H1 (cell line): ENCODE data around the gene TSSK6. TPM values are rescaled to one million over a fixed set of nuclear protein-coding genes. Genes with fewer than 3 reads are reported as not detected.

Experiments
- CTCF ChIA-PET: fragments of 300-600 bp; sonication (Branson Sonifier 250); formaldehyde crosslinking; loops from one replicate; lab custom pipeline; 2021; ENCODE audit not compliant: partially characterized antibody; lab: Charles Lee
- POLR2A ChIA-PET: fragments of 300-600 bp; sonication (Branson Sonifier 250); formaldehyde crosslinking; loops from one replicate; lab custom pipeline; 2021; ENCODE audit warnings: inconsistent platforms; ENCODE audit not compliant: partially characterized antibody; lab: Charles Lee
- DNase-seq, 2 experiments: peaks; one replicate each; pipeline versions ENCODE4 v3.0.0 to v3.0.0-alpha.2; 2010 to 2022; ENCODE audit warnings: low spot score in 2 of 2, low read depth in 1 of 2, mixed read lengths in 1 of 2
- FAIRE-seq: peaks from 2 replicates; lab custom pipeline; 2011; peaks lifted over from hg19 to GRCh38; lab: Jason Lieb, UNC
- H2AFZ ChIP-seq: 2 replicates; pipeline ENCODE4 v1.8.1; 2012; ENCODE audit warnings: low read length, inconsistent platforms
- H2AK5ac ChIP-seq: 2 replicates; pipeline ENCODE4 v1.6.1; 2013; ENCODE audit warnings: low read depth, low read length
- H2BK120ac ChIP-seq: replicated peaks from 2 replicates; pipeline ENCODE3; 2013; ENCODE audit warnings: low read depth, low read length, inconsistent platforms
- H2BK12ac ChIP-seq: 2 replicates; pipeline ENCODE4 v1.6.1; 2013; ENCODE audit warnings: low read depth, low read length
- H2BK15ac ChIP-seq: 2 replicates; pipeline ENCODE4 v1.6.1; 2013; ENCODE audit warnings: low read length
- H2BK20ac ChIP-seq: 2 replicates; pipeline ENCODE4 v1.6.1; 2013; ENCODE audit warnings: low read length
- H2BK5ac ChIP-seq: 2 replicates; pipeline ENCODE4 v1.6.1; 2013; ENCODE audit warnings: low read depth, low read length
- H3K14ac ChIP-seq: 2 replicates; pipeline ENCODE4 v1.6.1; 2013; ENCODE audit warnings: inconsistent platforms; ENCODE audit not compliant: insufficient read length
- H3K18ac ChIP-seq: 2 replicates; pipeline ENCODE4 v1.6.1; 2013; ENCODE audit warnings: low read length; ENCODE audit errors: extremely low read depth
- H3K23ac ChIP-seq: 2 replicates; pipeline ENCODE4 v1.6.1; 2013; ENCODE audit warnings: inconsistent platforms; ENCODE audit not compliant: insufficient read length
- H3K23me2 ChIP-seq: 2 replicates; pipeline ENCODE4 v1.6.1; 2013; ENCODE audit warnings: low read depth, low read length
- H3K27ac ChIP-seq: 2 replicates; pipeline ENCODE4 v1.6.1; 2011; ENCODE audit warnings: low read depth, low read length, inconsistent platforms
- H3K27me3 ChIP-seq, 4 experiments: replicated peaks in 1 of 4; 1 replicate in 1 of 4; 2 replicates in 3 of 4; pipeline versions ENCODE4 v1.6.1 to v1.8.1; 2011 to 2013; ENCODE audit warnings: low read length in 3 of 4, mild to moderate bottlenecking in 3 of 4, inconsistent platforms in 2 of 4, mixed read lengths in 2 of 4, moderate library complexity in 1 of 4; ENCODE audit not compliant: control insufficient read depth in 3 of 4, insufficient read depth in 3 of 4; ENCODE audit errors: extremely low read depth in 1 of 4
- H3K36me3 ChIP-seq, 4 experiments: 2 replicates each; pipeline versions ENCODE4 v1.6.1 to v1.8.1; 2011 to 2013; ENCODE audit warnings: mild to moderate bottlenecking in 4 of 4, low read length in 3 of 4, moderate library complexity in 2 of 4, control low read depth in 1 of 4, inconsistent platforms in 1 of 4; ENCODE audit not compliant: insufficient read depth in 4 of 4, control insufficient read depth in 2 of 4
- H3K4ac ChIP-seq: replicated peaks from 2 replicates; pipeline ENCODE3; 2013; ENCODE audit warnings: low read length, low read depth, mixed read lengths, inconsistent platforms; ENCODE audit not compliant: insufficient read length
- H3K4me1 ChIP-seq, 4 experiments: replicated peaks in 1 of 4; 1 replicate in 1 of 4; 2 replicates in 3 of 4; pipeline versions ENCODE4 v1.6.1 to v1.8.1; 2011 to 2013; ENCODE audit warnings: low read length in 3 of 4, inconsistent platforms in 2 of 4, mixed read lengths in 1 of 4; ENCODE audit not compliant: insufficient read depth in 4 of 4, control insufficient read depth in 3 of 4
- H3K4me2 ChIP-seq, 2 experiments: 2 replicates each; pipeline versions ENCODE4 v1.6.1 to v1.8.1; 2011 to 2013; ENCODE audit warnings: low read depth in 2 of 2, low read length in 2 of 2, control low read depth in 1 of 2, inconsistent platforms in 1 of 2, mild to moderate bottlenecking in 1 of 2; ENCODE audit not compliant: insufficient read depth in 1 of 2
- H3K4me3 ChIP-seq, 4 experiments: fragments of 200-600, 300-600 bp in 1 of 4; sonication (generic), shearing (Covaris generic), sonication (Bioruptor Twin) in 1 of 4; 2 replicates each; pipeline versions ENCODE4 v1.5.1 to v1.8.1; 2011 to 2016; ENCODE audit warnings: low read length in 4 of 4, low read depth in 3 of 4, control low read depth in 2 of 4, inconsistent platforms in 2 of 4, mild to moderate bottlenecking in 2 of 4, mixed read lengths in 1 of 4, moderate library complexity in 1 of 4; ENCODE audit not compliant: insufficient read depth in 2 of 4; ENCODE audit errors: extremely low read depth in 1 of 4
- H3K56ac ChIP-seq: replicated peaks from 2 replicates; pipeline ENCODE3; 2013; ENCODE audit warnings: low read depth, mild to moderate bottlenecking, mixed read lengths, low read length, inconsistent platforms; ENCODE audit not compliant: insufficient read length
- H3K79me1 ChIP-seq: 2 replicates; pipeline ENCODE4 v1.6.1; 2013; ENCODE audit warnings: low read depth, low read length, control low read depth
- H3K79me2 ChIP-seq, 2 experiments: 2 replicates each; pipeline versions ENCODE4 v1.6.1 to v1.8.1; 2012 to 2013; ENCODE audit warnings: low read length in 2 of 2, mild to moderate bottlenecking in 2 of 2, inconsistent platforms in 1 of 2; ENCODE audit not compliant: insufficient read depth in 2 of 2, control insufficient read depth in 1 of 2
- H3K9ac ChIP-seq, 4 experiments: replicated peaks in 1 of 4; 1 replicate in 1 of 4; 2 replicates in 3 of 4; pipeline versions ENCODE4 v1.6.1 to v1.8.1; 2011 to 2013; ENCODE audit warnings: low read depth in 3 of 4, low read length in 3 of 4, control low read depth in 2 of 4, mild to moderate bottlenecking in 2 of 4, moderate library complexity in 2 of 4, inconsistent platforms in 1 of 4; ENCODE audit errors: extremely low read depth in 1 of 4
- H3K9me3 ChIP-seq, 2 experiments: 2 replicates each; pipeline versions ENCODE4 v1.6.1 to v1.8.1; 2012 to 2013; ENCODE audit warnings: mild to moderate bottlenecking in 2 of 2, moderate library complexity in 2 of 2, control low read depth in 1 of 2, inconsistent platforms in 1 of 2, low read depth in 1 of 2, low read length in 1 of 2, mixed read lengths in 1 of 2; ENCODE audit not compliant: insufficient read depth in 2 of 2
- H4K20me1 ChIP-seq, 2 experiments: replicated peaks in 1 of 2; 2 replicates each; pipeline versions ENCODE3 to v1.8.1; 2011 to 2013; ENCODE audit warnings: inconsistent platforms in 2 of 2, low read length in 2 of 2, mild to moderate bottlenecking in 1 of 2; ENCODE audit not compliant: insufficient read depth in 2 of 2, control insufficient read depth in 1 of 2
- H4K5ac ChIP-seq: 2 replicates; pipeline ENCODE4 v1.6.1; 2013; ENCODE audit warnings: low read length, low read depth, mixed read lengths, inconsistent platforms; ENCODE audit not compliant: insufficient read length
- H4K8ac ChIP-seq: 2 replicates; pipeline ENCODE4 v1.8.0; 2013; ENCODE audit warnings: mild to moderate bottlenecking, moderate library complexity, low read length, inconsistent platforms; ENCODE audit not compliant: insufficient read depth; ENCODE audit errors: extremely low read depth
- H4K91ac ChIP-seq: replicated peaks from 2 replicates; pipeline ENCODE3; 2013; ENCODE audit warnings: low read length, mixed read lengths, inconsistent platforms; ENCODE audit not compliant: insufficient read length
- ATF2 ChIP-seq: IDR thresholded peaks from 2 replicates; pipeline ENCODE4 v1.6.1; 2012; ENCODE audit warnings: low read length, inconsistent platforms
- BRCA1 ChIP-seq: IDR thresholded peaks from 2 replicates; pipeline ENCODE4 v1.6.1; 2012; ENCODE audit warnings: low read depth, low read length, improper control_type of control experiment
- CBX5 ChIP-seq: fragments of 300-800, 300-1000 bp; sonication (generic); IDR thresholded peaks from 2 replicates; pipeline ENCODE4 v1.7.1; 2016; ENCODE audit warnings: antibody characterized with exemption, low read length, low read depth
- HDAC6 ChIP-seq: IDR thresholded peaks from one replicate; pipeline ENCODE4 v1.7.1; 2012; ENCODE audit warnings: low read depth, mild to moderate bottlenecking, inconsistent platforms, low read length, moderate library complexity
- JUN ChIP-seq: IDR thresholded peaks from 2 replicates; pipeline ENCODE4 v1.6.1; 2011; ENCODE audit warnings: low read depth, mild to moderate bottlenecking, improper control_type of control experiment, low read length
- KDM4A ChIP-seq: IDR thresholded peaks from one replicate; pipeline ENCODE4 v1.7.1; 2012; ENCODE audit warnings: low read depth, mild to moderate bottlenecking, moderate library complexity, low read length, inconsistent platforms; ENCODE audit not compliant: severe bottlenecking
- KDM5A ChIP-seq: fragments of 200-600 bp; IDR thresholded peaks from 2 replicates; pipeline ENCODE4 v1.7.1; 2012; ENCODE audit warnings: mild to moderate bottlenecking, low read length, inconsistent platforms, mixed read lengths
- MAX ChIP-seq: IDR thresholded peaks from 2 replicates; pipeline ENCODE4 v1.6.1; 2012; ENCODE audit warnings: inconsistent platforms
- TAF7 ChIP-seq: optimal IDR thresholded peaks from 2 replicates; pipeline ENCODE3; 2011; ENCODE audit warnings: low read depth, mild to moderate bottlenecking, inconsistent platforms, low read length, moderate library complexity, borderline replicate concordance
- USF2 ChIP-seq: IDR thresholded peaks from 2 replicates; pipeline ENCODE4 v1.6.1; 2011; ENCODE audit warnings: low read length, improper control_type of control experiment
- WGBS, 2 experiments: shearing (Covaris generic) in 1 of 2; methylation state at CpG; one replicate each; pipeline versions ENCODE4 v1.1.6 to v1.1.7; 2013 to 2015; ENCODE audit warnings: low lambda C conversion rate in 2 of 2, mixed read lengths in 2 of 2, inconsistent platforms in 1 of 2, low coverage in 1 of 2, missing lambda C conversion rate in 1 of 2; ENCODE audit not compliant: insufficient replicate concordance in 2 of 2, insufficient coverage in 1 of 2, insufficient read length in 1 of 2; ENCODE audit errors: extremely low coverage in 1 of 2, missing lambda C conversion rate in 1 of 2; 5-methylcytosine and 5-hydroxymethylcytosine counted together
- polyA plus RNA-seq, 7 experiments: library from polyadenylated mRNA; depleted of rRNA in 3 of 7; stranded (reverse) in 5 of 7; unstranded in 2 of 7; fragments of >200 nt in 5 of 7; fragments of 200-250 nt in 2 of 7; gene quantifications; 1 replicate in 5 of 7; 2 replicates in 1 of 7; 4 replicates in 1 of 7; pipeline versions ENCODE4 v1.2.1 to v1.2.3, GENCODE V29; 2011 to 2013; ENCODE audit warnings: missing spikeins in 2 of 7, mixed read lengths in 2 of 7
- total RNA-seq: library from RNA; stranded (reverse); fragmentation: NEBNext Ultra II Directional; extraction: Animal tissue kit (Norgen Biotek cat#: 25700); gene quantifications from 2 replicates; pipeline ENCODE4 v1.2.1, GENCODE V29; 2021

Gene TSSK6
- total and polyA plus RNA-seq, 2 of the 8 experiments (the other 6 are each of a cell fraction or from before 2014, with no cell fraction given), result 3.6 to 7.8 TPM

GRCh38 chr19:19507354-19507753 lies 8.0 kb downstream of the TSSK6 start:
- Histone ChIP-seq H3K4me1 (no peaks in the 10 kb centered on the region), H3K23me2 (peaks cover 2% of the 10 kb centered on the region; the same call in 1 of the 2 replicates), H2BK120ac (no peak overlapping the region), H3K4me3 (no peak overlapping the region), H3K9me3 (no peaks in the 10 kb centered on the region), H3K27ac (no peak overlapping the region), H2AFZ (no peak overlapping the region), H2BK15ac (no peak overlapping the region), H3K56ac (no peak overlapping the region), H3K14ac (no peak overlapping the region), H2BK20ac (no peak overlapping the region), H4K20me1 (peaks cover 0 to 2% of the 10 kb centered on the region in 2 experiments), H3K4me2 (no peak overlapping the region), H4K8ac (no peak overlapping the region), H2BK5ac (no peak overlapping the region), H3K79me1 (peaks cover 4% of the 10 kb centered on the region), H4K91ac (no peak overlapping the region), H4K5ac (no peak overlapping the region), H3K18ac (no peak overlapping the region), H3K4ac (no peak overlapping the region), H3K36me3 (peaks cover 13 to 42% (median 25%) of the 10 kb centered on the region in 4 experiments; a peak in 7 of 8 replicates), H3K23ac (no peak overlapping the region), H2AK5ac (no peak overlapping the region), H3K27me3 (no peaks in the 10 kb centered on the region), H2BK12ac (no peak overlapping the region), H3K79me2 (no peaks in the 10 kb centered on the region), H3K9ac (no peak overlapping the region)
- ChIA-PET CTCF (interaction anchor here (1.2 to 3.2 kb wide), 3 partner anchors 17 to 137 kb away, joined by 3 to 22 read pairs (median 5); partner anchors contain the start of gene GMIP), POLR2A (interaction anchor here (0.5 to 1.6 kb wide), 5 partner anchors 9 to 486 kb away, joined by 3 to 6 read pairs (median 4); partner anchors contain the start of gene NDUFA13)
- no peak for FAIRE-seq
- WGBS, 2 experiments, result 97% methylated on average over 5 of the region's 8 CpGs; no CpG with 5 or more reads in 1 of the 2 experiments
- no peak for DNase-seq
- TF ChIP-seq JUN (no peak), CBX5 (no peak), HDAC6 (no peak), ATF2 (no peak), KDM4A (no peak), USF2 (no peak), KDM5A (no peak), MAX (no peak), BRCA1 (no peak), TAF7 (no peak)
